GM10248 (cell line): Measurements from ENCODE around the gene AQP10.

Experiments
- CTCF ChIA-PET: fragments of 300-600 bp; sonication (Branson Sonifier 250); formaldehyde crosslinking; extraction: SDS; loops from one replicate; lab custom pipeline; 2021; ENCODE audit warnings: antibody characterized with exemption; lab: Yijun Ruan, JAX
- POLR2A ChIA-PET: fragments of 350-650 bp; sonication (Branson Sonifier 250); formaldehyde crosslinking; extraction: SDS; loops from one replicate; lab custom pipeline; 2020; ENCODE audit warnings: antibody characterized with exemption; lab: Yijun Ruan, JAX
- DNase-seq: peaks from one replicate; pipeline ENCODE4 v3.0.0; 2012; ENCODE audit errors: extremely low spot score
- TF ChIP-seq, protein P1 (sequence below): IDR thresholded peaks from 2 replicates; pipeline ENCODE4 v1.5.1; 2012; ENCODE audit warnings: mild to moderate bottlenecking, low read depth; ENCODE audit errors: extremely low read depth, missing control alignments, control extremely low read depth

Gene AQP10

DNA sequence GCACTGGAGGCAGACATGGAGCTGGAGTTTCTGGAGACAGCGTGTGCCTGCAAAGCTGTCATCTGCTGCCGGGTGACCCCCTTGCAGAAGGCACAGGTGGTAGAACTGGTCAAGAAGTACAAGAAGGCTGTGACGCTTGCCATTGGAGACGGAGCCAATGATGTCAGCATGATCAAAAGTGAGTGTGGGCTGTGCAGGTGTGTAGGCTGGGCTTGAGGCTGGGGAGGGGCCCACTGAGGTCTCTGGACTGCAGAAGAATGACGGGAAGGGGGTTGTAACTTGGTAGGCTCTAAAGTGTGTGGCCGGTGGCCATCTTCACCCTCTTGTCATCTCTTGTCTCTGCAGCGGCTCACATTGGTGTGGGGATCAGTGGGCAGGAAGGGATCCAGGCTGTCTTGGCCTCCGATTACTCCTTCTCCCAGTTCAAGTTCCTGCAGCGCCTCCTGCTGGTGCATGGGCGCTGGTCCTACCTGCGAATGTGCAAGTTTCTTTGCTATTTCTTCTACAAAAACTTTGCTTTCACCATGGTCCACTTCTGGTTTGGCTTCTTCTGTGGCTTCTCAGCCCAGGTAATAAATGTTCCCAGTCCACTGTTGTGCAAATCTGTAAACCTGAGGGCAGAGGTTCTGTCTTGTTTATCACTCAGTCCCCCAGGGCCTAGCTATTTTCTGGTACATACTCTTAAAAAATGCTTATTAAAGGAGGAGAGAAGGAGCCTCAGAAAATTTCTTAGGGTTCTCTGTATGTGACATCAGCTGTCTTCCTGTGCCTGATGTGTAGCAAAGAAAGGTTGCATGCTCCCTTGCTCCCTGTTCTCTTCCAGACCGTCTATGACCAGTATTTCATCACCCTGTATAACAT lies 24.3 kb downstream of the AQP10 start:
- TF ChIP-seq, protein P1, sequence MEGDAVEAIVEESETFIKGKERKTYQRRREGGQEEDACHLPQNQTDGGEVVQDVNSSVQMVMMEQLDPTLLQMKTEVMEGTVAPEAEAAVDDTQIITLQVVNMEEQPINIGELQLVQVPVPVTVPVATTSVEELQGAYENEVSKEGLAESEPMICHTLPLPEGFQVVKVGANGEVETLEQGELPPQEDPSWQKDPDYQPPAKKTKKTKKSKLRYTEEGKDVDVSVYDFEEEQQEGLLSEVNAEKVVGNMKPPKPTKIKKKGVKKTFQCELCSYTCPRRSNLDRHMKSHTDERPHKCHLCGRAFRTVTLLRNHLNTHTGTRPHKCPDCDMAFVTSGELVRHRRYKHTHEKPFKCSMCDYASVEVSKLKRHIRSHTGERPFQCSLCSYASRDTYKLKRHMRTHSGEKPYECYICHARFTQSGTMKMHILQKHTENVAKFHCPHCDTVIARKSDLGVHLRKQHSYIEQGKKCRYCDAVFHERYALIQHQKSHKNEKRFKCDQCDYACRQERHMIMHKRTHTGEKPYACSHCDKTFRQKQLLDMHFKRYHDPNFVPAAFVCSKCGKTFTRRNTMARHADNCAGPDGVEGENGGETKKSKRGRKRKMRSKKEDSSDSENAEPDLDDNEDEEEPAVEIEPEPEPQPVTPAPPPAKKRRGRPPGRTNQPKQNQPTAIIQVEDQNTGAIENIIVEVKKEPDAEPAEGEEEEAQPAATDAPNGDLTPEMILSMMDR = peak; percentile 53
- ChIA-PET CTCF (interaction anchor here (0.7 to 13.8 kb wide), 12 partner anchors 10 to 146 kb away, joined by 3 to 211 read pairs (median 4); partner anchors contain the start of gene ATP8B2), POLR2A (no interaction called here)
- no peak for DNase-seq

DNA sequence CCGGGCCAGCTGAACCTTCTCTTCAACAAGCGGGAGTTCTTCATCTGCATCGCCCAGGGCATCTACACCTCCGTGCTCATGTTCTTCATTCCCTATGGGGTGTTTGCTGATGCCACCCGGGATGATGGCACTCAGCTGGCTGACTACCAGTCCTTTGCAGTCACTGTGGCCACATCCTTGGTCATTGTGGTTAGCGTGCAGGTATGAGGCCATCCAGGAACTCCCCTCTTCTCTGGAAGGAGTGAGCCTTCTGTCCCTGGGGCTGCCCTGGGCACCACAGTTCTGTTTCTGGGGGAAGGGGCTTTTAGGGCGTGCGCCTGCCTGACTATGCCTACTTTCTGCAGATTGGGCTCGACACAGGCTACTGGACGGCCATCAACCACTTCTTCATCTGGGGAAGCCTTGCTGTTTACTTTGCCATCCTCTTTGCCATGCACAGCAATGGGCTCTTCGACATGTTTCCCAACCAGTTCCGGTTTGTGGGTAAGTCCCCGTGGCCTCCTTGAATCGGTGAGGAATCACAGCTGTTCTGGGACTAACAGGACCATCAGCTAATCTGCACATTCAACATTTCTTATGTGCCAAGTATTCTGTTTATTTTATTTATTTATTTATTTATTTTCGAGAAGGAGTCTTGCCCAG lies 25.5 kb downstream of the AQP10 start:
- DNase-seq = no peak
- ChIA-PET CTCF (interaction anchor here (0.9 to 13.8 kb wide), 7 partner anchors 9 to 147 kb away, joined by 3 to 211 read pairs (median 4); partner anchors contain the start of gene ATP8B2), POLR2A (no interaction called here)
- TF ChIP-seq, protein P1 = no peak

- CTCF ChIA-PET = interaction anchor here (1.3 to 13.8 kb wide), 4 partner anchors 13 to 212 kb away, joined by 3 to 211 read pairs (median 6); partner anchors contain the start of gene ATP8B2
- TF ChIP-seq, protein P1 = no peak
- no peak for DNase-seq
- POLR2A ChIA-PET = no interaction called here
These were observed 27.1 kb downstream of the AQP10 start for GRCh38 chr1:154347961-154348360.

DNA sequence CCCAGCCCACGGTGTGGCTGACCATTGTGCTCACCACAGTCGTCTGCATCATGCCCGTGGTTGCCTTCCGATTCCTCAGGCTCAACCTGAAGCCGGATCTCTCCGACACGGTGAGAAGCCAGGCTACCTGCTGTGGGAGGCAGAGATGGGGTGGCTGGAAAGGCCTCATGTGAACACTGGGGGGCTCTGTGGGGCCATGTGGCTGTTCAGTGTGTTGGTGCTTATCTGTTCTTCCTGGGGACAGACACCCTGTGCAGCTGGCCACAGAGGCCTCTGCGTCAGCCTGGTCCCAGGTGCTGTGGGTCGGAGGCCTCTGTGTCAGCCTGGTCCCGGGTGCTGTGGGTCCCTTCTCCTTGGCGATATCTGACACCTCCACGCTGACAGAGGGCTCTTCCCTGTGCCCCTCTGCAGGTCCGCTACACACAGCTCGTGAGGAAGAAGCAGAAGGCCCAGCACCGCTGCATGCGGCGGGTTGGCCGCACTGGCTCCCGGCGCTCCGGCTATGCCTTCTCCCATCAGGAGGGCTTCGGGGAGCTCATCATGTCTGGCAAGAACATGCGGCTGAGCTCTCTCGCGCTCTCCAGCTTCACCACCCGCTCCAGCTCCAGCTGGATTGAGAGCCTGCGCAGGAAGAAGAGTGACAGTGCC lies 27.7 kb downstream of the AQP10 start:
- POLR2A ChIA-PET = no interaction called here
- CTCF ChIA-PET = interaction anchor here (1.3 to 13.8 kb wide), 5 partner anchors 12 to 211 kb away, joined by 3 to 211 read pairs (median 4); partner anchors contain the start of gene ATP8B2
- TF ChIP-seq, protein P1 = no peak
- no peak for DNase-seq

DNA sequence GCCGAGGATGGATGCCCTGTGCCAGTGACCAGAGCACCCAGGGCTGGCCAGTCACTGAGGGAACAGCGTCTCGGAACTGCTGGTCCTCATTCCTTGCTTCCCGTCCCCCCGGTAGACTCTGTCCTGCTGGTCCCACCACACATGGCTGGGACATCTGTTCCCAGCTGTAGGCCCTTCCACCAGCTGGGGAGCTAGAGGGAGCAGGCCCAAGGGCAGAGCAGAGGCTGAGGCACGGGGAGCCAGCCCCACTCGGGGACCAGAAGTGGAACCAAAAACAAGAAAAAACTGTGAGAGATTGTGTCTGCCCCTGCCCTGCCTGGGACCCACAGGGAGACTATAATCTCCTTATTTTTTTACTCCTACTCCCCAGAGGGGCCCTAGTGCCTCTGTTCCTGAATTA lies 28.2 kb downstream of the AQP10 start:
- TF ChIP-seq, protein P1 = no peak
- CTCF ChIA-PET = interaction anchor here (1.3 to 13.8 kb wide), 5 partner anchors 12 to 210 kb away, joined by 3 to 211 read pairs (median 4); partner anchors contain the start of gene ATP8B2

GRCh38 chr1:154350383-154350782 lies 29.5 kb downstream of the AQP10 start:
- ChIA-PET POLR2A (no interaction called here), CTCF (interaction anchor here (1.2 to 13.8 kb wide), 4 partner anchors 8 to 196 kb away, joined by 3 to 211 read pairs (median 4); partner anchors contain the start of gene ATP8B2)
- TF ChIP-seq, protein P1 = no peak
- no peak for DNase-seq

More for the DNA sequence above, 28.2 kb downstream of the AQP10 start:
- DNase-seq = no peak
- POLR2A ChIA-PET = no interaction called here
